Activated CD8-positive, alpha-beta memory T cell treated with anti-CD3 and anti-CD28 coated beads, Interleukin-2, amount 50 U/mL, for 24 hours (primary cell): Measurements from ENCODE around the gene SLC2A10.

ENCODE experiments used
- DNase-seq: peaks from one replicate; pipeline ENCODE4 v3.0.0-alpha.2; 2020; ENCODE audit errors: extremely low read depth

Gene SLC2A10

GRCh38 chr20:46682063-46682821 is 27.2 kb upstream of the SLC2A10 start:
- no peak for DNase-seq

- DNase-seq: no peak
Measured at GRCh38 chr20:46683011-46683667, 26.3 kb upstream of the SLC2A10 start.

GRCh38 chr20:46683668-46683938 is 25.8 kb upstream of the SLC2A10 start:
- DNase-seq: no peak

GRCh38 chr20:46683939-46684750 is 25.3 kb upstream of the SLC2A10 start:
- no peak for DNase-seq

GRCh38 chr20:46688151-46689081 is 21.0 kb upstream of the SLC2A10 start:
- DNase-seq: no peak

- DNase-seq: peak; percentile 95
Measured at GRCh38 chr20:46689082-46689753, 20.2 kb upstream of the SLC2A10 start, which contains the start of gene TP53RK. TP53RK (minus strand) TSS chr20:46689444; CDS start chr20:46689414, 30 bp downstream.

GRCh38 chr20:46689754-46690085 is 19.7 kb upstream of the SLC2A10 start:
- DNase-seq: no peak

- DNase-seq: no peak
Measured at GRCh38 chr20:46690219-46691106, 19.0 kb upstream of the SLC2A10 start.

GRCh38 chr20:46691196-46691595 is 18.3 kb upstream of the SLC2A10 start:
- no peak for DNase-seq

GRCh38 chr20:46694484-46694883 is 15.0 kb upstream of the SLC2A10 start:
- no peak for DNase-seq

GRCh38 chr20:46695892-46696291 is 13.6 kb upstream of the SLC2A10 start:
- DNase-seq: no peak

- no peak for DNase-seq
Measured at GRCh38 chr20:46696791-46697279, 12.6 kb upstream of the SLC2A10 start.

- no peak for DNase-seq
Measured at GRCh38 chr20:46698788-46699187, 10.7 kb upstream of the SLC2A10 start.

GRCh38 chr20:46699651-46700359 is 9.6 kb upstream of the SLC2A10 start:
- DNase-seq: no peak

- no peak for DNase-seq
Measured at GRCh38 chr20:46700481-46700880, 9.0 kb upstream of the SLC2A10 start.

- DNase-seq: no peak
Measured at GRCh38 chr20:46701057-46701456, 8.4 kb upstream of the SLC2A10 start.

- no peak for DNase-seq
Measured at GRCh38 chr20:46701556-46701955, 7.9 kb upstream of the SLC2A10 start.

- DNase-seq: no peak
Measured at GRCh38 chr20:46701986-46702385, 7.5 kb upstream of the SLC2A10 start.

GRCh38 chr20:46702447-46703203 is 6.8 kb upstream of the SLC2A10 start:
- no peak for DNase-seq
